ENCODE results near the gene MXD4.

DNA sequence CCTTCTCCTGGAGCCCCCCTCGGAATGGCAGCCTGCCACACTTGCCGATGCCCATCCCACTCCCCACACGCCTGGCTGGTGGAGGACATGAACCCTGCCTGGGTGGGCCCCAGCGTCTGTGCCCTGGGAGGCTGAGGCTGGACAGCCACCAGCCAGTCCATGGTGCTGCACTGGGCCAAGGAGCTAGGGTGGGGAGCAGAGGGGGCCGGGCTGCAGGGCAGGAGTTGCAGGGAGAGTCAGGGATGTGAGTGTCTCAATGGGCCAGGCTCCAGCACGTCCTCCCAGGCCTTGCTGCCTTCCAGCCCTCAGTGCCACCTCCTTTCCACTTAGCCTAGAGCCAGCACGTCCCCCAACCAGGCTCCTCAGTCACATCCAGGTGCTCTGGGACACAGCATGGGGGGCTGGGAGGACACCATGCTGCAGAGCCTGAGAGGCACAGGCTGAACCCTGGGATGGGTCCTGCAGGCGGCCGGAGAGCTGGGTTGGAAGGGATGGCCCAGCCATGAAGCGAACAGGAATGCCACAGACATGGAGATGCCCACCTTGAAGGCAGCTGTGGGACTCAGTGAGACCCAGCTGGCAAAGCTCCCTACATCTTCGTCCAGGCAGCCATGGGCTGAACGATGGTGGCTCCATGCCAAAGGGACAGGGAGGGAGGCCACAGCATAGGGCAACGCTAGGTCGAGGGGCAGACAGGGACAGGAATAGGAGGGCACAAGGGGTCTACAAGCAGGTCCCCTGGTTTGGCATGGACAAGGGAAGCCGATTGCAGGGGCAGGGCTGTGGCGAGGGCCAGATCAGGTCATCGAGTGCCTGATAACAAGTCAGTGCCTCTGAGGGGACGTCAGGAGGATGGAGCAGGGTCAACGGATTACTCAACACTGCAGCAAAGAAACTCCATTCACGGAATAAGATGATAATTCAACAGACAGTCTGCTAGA, 30.1 kb upstream of the MXD4 start:
- TF ChIP-seq, protein P1, sequence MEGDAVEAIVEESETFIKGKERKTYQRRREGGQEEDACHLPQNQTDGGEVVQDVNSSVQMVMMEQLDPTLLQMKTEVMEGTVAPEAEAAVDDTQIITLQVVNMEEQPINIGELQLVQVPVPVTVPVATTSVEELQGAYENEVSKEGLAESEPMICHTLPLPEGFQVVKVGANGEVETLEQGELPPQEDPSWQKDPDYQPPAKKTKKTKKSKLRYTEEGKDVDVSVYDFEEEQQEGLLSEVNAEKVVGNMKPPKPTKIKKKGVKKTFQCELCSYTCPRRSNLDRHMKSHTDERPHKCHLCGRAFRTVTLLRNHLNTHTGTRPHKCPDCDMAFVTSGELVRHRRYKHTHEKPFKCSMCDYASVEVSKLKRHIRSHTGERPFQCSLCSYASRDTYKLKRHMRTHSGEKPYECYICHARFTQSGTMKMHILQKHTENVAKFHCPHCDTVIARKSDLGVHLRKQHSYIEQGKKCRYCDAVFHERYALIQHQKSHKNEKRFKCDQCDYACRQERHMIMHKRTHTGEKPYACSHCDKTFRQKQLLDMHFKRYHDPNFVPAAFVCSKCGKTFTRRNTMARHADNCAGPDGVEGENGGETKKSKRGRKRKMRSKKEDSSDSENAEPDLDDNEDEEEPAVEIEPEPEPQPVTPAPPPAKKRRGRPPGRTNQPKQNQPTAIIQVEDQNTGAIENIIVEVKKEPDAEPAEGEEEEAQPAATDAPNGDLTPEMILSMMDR (IDR thresholded peaks at IDR 0.05), result no peak
- no peak for TF ChIP-seq EZH2 (IDR thresholded peaks at IDR 0.05; ENCODE audit: borderline replicate concordance, insufficient read depth, low read depth, low read length, poor library complexity, severe bottlenecking)

All from B cell (primary cell).